Left colon (tissue), 2 donors: ENCODE measurements around the gene MCRIP2. TPM values are rescaled to one million over a fixed set of nuclear protein-coding genes. Genes with fewer than 3 reads are reported as not detected.

Experiments
- ATAC-seq: fragments of 200-7000 bp; cut with Tn5 transposase; one replicate; pipeline ENCODE4 v1.9.1; 2020; ENCODE audit warnings: mild to moderate bottlenecking, moderate library complexity
- DNase-seq, 2 donors: peaks; one replicate each; pipeline ENCODE4 v3.0.0-alpha.2; 2020
- intact Hi-C, 2 donors: fragments of 100-400 bp; cut with DNase I in 1 of 2; cut with micrococcal nuclease in 1 of 2; formaldehyde crosslinking; loops; one replicate each; pipeline versions ENCODE4 v1.11.2 to v1.14.0; 2022; cut with DNase I, micrococcal nuclease
- total RNA-seq, 2 donors: library from RNA; stranded (reverse); fragmentation: NEBNext Ultra II Directional; extraction: Animal tissue kit (Norgen Biotek cat#: 25700); gene quantifications; one replicate each; pipeline ENCODE4 v1.2.1, GENCODE V29; 2021
- donor health status: DM: no; HTN: no; CAD: no.
- donor health status: DM: yes; HTN: yes; CAD: no.

MCRIP2 gene
- total RNA-seq, 2 donors from 2014 or later = 98.5 to 161 TPM

- no peak for ATAC-seq
- no peak for DNase-seq
- intact Hi-C loops = no loop called here
Measured at GRCh38 chr16:629185-629832, 12.3 kb upstream of the MCRIP2 start.

- DNase-seq = no peak
- intact Hi-C loops = no loop called here
- peak; percentile 8 for ATAC-seq
Measured at GRCh38 chr16:629833-630248, 11.8 kb upstream of the MCRIP2 start.

- intact Hi-C loops = no loop called here
- peak; percentile 18 for ATAC-seq
- DNase-seq = no peak
Measured at GRCh38 chr16:630249-630814, 11.3 kb upstream of the MCRIP2 start.

- intact Hi-C loops = no loop called here
- DNase-seq (peak in 1 of 2 donors; percentile 68), ATAC-seq (peak; percentile 51)
Measured at GRCh38 chr16:630815-631405, 10.7 kb upstream of the MCRIP2 start, which contains the start of gene WFIKKN1. Gene WFIKKN1 (plus strand): TSS chr16:630985. CDS start chr16:631254, 269 bp downstream.

GRCh38 chr16:631808-632358, 9.7 kb upstream of the MCRIP2 start:
- no peak for ATAC-seq
- intact Hi-C loops = no loop called here
- no peak for DNase-seq

- intact Hi-C loops = no loop called here
- no peak for DNase-seq
- no peak for ATAC-seq
Measured at GRCh38 chr16:632486-633335, 8.9 kb upstream of the MCRIP2 start.

GRCh38 chr16:633336-634050, 8.1 kb upstream of the MCRIP2 start:
- intact Hi-C loops = no loop called here
- ATAC-seq = no peak
- DNase-seq = no peak

- DNase-seq (no peak), ATAC-seq (no peak)
- intact Hi-C loops = no loop called here
Measured at GRCh38 chr16:634051-634670, 7.5 kb upstream of the MCRIP2 start.

GRCh38 chr16:634996-635395, 6.6 kb upstream of the MCRIP2 start:
- ATAC-seq (no peak), DNase-seq (no peak)
- intact Hi-C loops = no loop called here

GRCh38 chr16:635573-636205, 5.9 kb upstream of the MCRIP2 start:
- intact Hi-C loops = no loop called here
- DNase-seq (no peak), ATAC-seq (no peak)

GRCh38 chr16:636206-637080, 5.2 kb upstream of the MCRIP2 start, which contains the start of gene METTL26:
Gene METTL26 (minus strand): TSS chr16:636305. CDS start chr16:636290, 15 bp downstream.
- intact Hi-C loops = no loop called here
- ATAC-seq = peak; percentile 84
- peak; percentile 97 to 98 for DNase-seq

- peak; percentile 88 to 93 for DNase-seq
- ATAC-seq = peak; percentile 71
- intact Hi-C loops = no loop called here
Measured at GRCh38 chr16:637081-638018, 4.3 kb upstream of the MCRIP2 start.

- DNase-seq = no peak
- ATAC-seq = no peak
- intact Hi-C loops = no loop called here
Measured at GRCh38 chr16:638034-638543, 3.5 kb upstream of the MCRIP2 start.

GRCh38 chr16:638836-639235, 2.8 kb upstream of the MCRIP2 start:
- intact Hi-C loops = no loop called here
- DNase-seq = no peak

GRCh38 chr16:640614-641013, 1.0 kb upstream of the MCRIP2 start:
- intact Hi-C loops = no loop called here
- ATAC-seq (no peak), DNase-seq (no peak)

More at GRCh38 chr16:638836-639235, 2.8 kb upstream of the MCRIP2 start:
- no peak for ATAC-seq
